KOPT-K1 (cell line): ENCODE measurements around the gene UMODL1.

Experiments used
- H3K27ac ChIP-seq: fragments of 200-600 bp; sonication (generic); 2 replicates; pipeline ENCODE4 v1.5.1; 2016; ENCODE audit warnings: antibody characterized with exemption, mild to moderate bottlenecking, low read depth, low read length; ENCODE audit not compliant: poor library complexity, severe bottlenecking
- H3K36me3 ChIP-seq: fragments of 200-600 bp; sonication (generic); 2 replicates; pipeline ENCODE4 v1.5.1; 2017; ENCODE audit warnings: antibody characterized with exemption, mild to moderate bottlenecking, low read length, moderate library complexity; ENCODE audit not compliant: insufficient read depth
- H3K9me3 ChIP-seq: fragments of 200-600 bp; sonication (generic); 2 replicates; pipeline ENCODE4 v1.5.1; 2017; ENCODE audit warnings: antibody characterized with exemption, low read length, mild to moderate bottlenecking; ENCODE audit not compliant: insufficient read depth, poor library complexity, severe bottlenecking

The UMODL1 gene

DNA sequence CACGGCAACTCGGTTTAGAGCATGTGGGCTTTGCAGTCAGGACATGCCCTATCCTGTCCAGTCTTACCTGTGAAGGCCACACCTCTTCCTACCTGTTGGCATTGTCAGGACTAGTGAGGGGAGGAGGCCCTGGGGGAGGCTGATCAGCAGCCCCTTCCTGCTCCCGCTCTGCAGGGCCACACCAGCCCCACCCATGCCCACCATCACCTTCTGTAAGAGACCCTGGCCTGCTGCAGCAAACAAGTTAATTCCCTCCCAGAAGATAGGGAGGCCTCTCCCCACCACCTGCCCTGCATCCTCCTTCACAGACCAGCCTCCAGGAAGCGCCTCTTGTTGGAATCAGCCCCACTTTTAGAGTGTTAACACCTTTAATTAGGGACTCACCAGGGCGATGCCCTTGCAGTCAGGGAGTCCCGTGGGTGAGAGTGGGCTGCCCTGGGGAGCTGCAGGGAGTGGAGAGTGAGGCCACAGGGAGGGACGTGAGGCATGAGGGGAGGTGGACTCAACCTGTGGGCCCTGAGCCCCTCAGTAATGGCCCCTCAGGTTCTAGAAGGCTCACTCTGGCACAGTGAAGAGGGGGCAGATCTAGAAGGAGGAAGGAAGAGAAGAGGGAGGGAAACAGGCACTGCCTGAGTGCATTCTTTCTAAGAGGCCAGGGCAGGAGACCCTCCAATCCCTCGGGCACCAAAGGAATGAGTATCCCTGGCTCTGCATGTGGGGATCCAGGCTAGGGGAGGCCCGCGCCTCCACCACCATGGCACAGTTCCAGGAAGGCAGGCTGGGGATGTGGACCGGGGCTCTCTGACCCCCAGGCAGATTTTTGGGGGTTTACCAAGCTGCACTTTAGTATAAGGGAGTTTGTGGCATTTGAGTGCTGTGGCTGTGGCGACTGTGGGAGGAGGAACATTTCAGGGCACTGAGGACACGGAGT, 8.2 kb downstream of the UMODL1 start:
- H3K27ac ChIP-seq, result no peak overlapping the region
- H3K36me3 ChIP-seq, result no peaks in the 10 kb centered on the region
- H3K9me3 ChIP-seq, result no peaks in the 10 kb centered on the region

GRCh38 chr21:42079939-42080787, 9.0 kb downstream of the UMODL1 start:
- Histone ChIP-seq H3K36me3 (no peaks in the 10 kb centered on the region), H3K9me3 (no peaks in the 10 kb centered on the region), H3K27ac (no peak overlapping the region)

DNA sequence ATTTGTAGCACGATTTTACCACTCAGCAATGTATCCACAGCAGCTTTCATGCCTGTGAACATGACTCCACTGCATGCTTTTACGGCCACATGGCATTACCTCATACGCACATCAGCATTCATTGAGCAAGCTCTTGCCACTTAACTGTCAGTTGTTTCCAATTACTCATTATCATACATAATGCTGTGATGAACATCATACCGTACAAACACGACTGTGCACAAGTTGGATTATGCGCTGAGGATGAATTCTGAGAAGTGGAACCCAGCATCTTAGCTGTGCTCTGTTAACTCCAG, 9.6 kb downstream of the UMODL1 start:
- H3K27ac ChIP-seq, result no peak overlapping the region
- no peaks in the 10 kb centered on the region for H3K9me3 ChIP-seq
- no peaks in the 10 kb centered on the region for H3K36me3 ChIP-seq

GRCh38 chr21:42081138-42081537, 10.0 kb downstream of the UMODL1 start:
- no peaks in the 10 kb centered on the region for H3K9me3 ChIP-seq
- no peaks in the 10 kb centered on the region for H3K36me3 ChIP-seq
- no peak overlapping the region for H3K27ac ChIP-seq

DNA sequence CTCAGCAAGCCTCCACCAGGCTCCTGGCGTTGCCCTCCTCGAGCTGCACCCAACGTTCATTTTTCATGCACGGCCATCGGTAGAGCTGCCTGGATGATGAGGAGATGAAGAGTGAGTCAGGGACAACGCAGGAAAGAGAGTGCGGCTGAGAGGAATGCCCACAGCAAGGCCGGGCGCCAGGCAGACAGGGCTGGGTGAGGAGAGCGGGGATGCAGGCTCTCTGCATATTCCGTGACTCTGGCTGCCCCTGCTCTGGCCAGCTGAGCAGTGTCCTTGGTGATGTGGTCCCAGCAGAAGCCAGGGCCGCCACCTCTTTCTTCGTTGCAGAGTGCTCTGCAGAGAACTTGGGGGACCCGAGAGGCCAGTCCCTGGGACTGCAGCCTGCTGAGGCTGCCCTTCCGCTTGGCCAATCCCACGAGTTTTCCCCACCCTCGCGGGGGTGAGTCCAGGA, 10.8 kb downstream of the UMODL1 start:
- no peaks in the 10 kb centered on the region for H3K36me3 ChIP-seq
- no peak overlapping the region for H3K27ac ChIP-seq
- no peaks in the 10 kb centered on the region for H3K9me3 ChIP-seq

DNA sequence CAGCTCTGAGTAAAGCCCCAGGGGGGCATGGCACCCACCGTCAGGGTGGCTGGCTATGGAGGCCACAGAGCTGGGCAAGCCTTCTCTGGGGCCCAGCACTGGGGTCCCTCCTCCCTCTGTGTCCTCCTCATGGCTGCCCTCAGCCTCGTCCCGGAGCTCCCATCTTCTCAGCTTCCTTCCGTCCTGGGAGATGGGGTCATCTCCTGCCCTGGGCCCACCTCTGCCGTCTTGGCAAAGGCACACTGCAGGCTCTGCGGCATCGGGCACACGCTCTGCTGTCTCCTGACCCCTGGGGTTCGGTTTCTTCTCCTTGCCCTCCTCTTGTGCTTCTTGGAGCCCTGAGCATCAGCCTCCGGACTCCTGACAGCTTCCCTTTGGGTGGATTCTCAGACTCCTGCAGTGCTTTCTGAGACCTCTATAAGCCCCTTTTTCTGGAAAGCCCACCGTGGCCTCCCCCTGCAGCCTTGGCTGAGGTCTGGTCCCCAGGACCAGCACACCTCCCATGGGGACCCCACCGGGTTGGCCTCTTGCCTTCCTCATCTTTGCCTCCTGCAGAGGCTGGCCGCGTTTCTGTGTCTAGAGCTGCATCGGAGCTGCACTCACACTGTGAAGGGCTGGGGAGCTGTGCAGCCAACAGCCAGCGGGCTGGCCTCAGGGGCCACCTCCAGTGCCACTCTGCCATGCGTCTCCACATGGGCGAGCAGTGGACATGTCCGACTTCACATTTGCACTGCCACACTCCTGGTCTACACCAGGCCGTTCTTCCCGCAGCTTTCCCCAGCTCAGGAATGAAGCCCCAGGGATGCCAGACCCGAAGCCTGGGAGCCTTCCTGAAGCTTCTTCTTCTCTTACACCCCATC, 11.6 kb downstream of the UMODL1 start:
- no peak overlapping the region for H3K27ac ChIP-seq
- H3K36me3 ChIP-seq, result no peaks in the 10 kb centered on the region
- no peaks in the 10 kb centered on the region for H3K9me3 ChIP-seq

DNA sequence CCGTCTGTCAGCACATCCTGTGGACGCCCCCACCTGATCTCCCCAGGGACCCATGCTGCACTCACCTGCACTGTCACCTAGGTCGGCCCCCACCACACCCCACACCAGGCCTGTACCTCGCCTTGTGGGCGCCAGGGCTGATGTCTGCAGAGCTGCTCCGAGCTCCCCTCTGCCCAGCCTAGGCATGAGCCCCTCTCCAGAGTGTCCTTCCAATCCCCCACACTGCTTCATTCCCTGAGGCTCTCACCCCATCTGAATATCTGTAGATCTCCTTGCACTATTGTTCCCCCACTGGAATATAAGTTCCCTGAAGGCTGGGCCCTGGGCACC, 12.2 kb downstream of the UMODL1 start:
- Histone ChIP-seq H3K9me3 (no peaks in the 10 kb centered on the region), H3K36me3 (no peaks in the 10 kb centered on the region), H3K27ac (no peak overlapping the region)

GRCh38 chr21:42084079-42084478, 13.0 kb downstream of the UMODL1 start:
- H3K9me3 ChIP-seq, result no peaks in the 10 kb centered on the region
- no peaks in the 10 kb centered on the region for H3K36me3 ChIP-seq
- no peak overlapping the region for H3K27ac ChIP-seq

GRCh38 chr21:42085246-42086077, 14.3 kb downstream of the UMODL1 start:
- Histone ChIP-seq H3K9me3 (no peaks in the 10 kb centered on the region), H3K27ac (no peak overlapping the region), H3K36me3 (no peaks in the 10 kb centered on the region)

GRCh38 chr21:42086969-42087368, 15.9 kb downstream of the UMODL1 start:
- Histone ChIP-seq H3K9me3 (no peaks in the 10 kb centered on the region), H3K27ac (peak overlapping the region; percentile 20), H3K36me3 (no peaks in the 10 kb centered on the region)

- H3K9me3 ChIP-seq, result no peaks in the 10 kb centered on the region
- H3K36me3 ChIP-seq, result no peaks in the 10 kb centered on the region
- H3K27ac ChIP-seq, result peak overlapping the region; percentile 56
Observed at GRCh38 chr21:42088148-42088547, 17.0 kb downstream of the UMODL1 start.

DNA sequence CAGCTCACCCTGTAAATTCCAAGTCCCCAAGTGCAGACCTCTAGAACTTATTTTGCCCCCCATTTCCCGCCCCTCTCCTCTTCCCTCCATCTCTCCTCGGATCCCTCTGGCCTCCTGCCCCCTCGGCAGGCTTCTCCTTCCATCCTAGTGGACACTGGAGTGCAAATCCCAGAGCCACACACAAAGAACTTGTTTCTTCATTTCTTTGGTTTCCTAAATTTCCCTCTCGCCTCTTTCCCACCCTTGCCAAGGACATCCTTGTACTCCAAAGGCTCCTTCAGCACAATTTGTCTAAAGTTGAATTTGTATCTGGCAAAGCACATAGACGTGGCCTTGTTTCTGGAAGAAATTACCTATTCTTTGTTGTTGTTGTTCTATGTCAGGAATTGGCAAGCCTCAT, 17.5 kb downstream of the UMODL1 start:
- no peaks in the 10 kb centered on the region for H3K9me3 ChIP-seq
- no peaks in the 10 kb centered on the region for H3K36me3 ChIP-seq
- peak overlapping the region; percentile 56 for H3K27ac ChIP-seq

DNA sequence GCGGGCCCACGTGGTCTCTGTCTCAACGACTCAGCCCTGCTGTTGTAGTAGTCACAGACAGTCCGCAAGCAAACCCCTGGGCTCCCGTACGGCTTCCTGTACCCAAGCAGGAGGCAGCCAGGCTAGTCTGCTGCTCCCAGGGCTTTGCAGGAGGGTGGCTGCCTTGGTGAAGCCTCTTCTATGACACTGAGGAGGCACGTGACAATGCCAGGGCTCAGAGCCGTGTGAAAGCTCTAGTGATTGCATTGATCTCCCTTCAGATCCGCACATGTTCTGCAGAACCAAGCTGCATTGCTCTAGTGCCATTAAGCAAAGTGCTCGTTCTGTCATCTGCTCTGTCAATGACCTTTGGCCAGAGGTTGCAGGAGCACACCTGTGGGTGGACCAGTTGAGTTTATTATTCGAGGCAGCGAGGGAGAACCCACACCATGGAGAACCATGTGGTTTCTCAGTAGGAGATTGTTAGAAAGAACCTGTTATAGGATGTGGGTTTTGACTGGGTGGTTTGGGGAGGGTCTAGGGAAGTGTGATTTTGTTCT, 18.0 kb downstream of the UMODL1 start:
- H3K36me3 ChIP-seq, result no peaks in the 10 kb centered on the region
- H3K27ac ChIP-seq, result peak overlapping the region; percentile 56
- peaks cover under 1% of the 10 kb centered on the region for H3K9me3 ChIP-seq

- Histone ChIP-seq H3K27ac (peak overlapping the region; percentile 56), H3K9me3 (peaks cover 6% of the 10 kb centered on the region), H3K36me3 (no peaks in the 10 kb centered on the region)
Observed at GRCh38 chr21:42089665-42090310, 18.7 kb downstream of the UMODL1 start.
